GM19238 (cell line): Measurements from ENCODE around the gene PHF14.

Experiments
- DNase-seq: peaks from one replicate; pipeline ENCODE4 v3.0.0; 2011; ENCODE audit warnings: low spot score; ENCODE audit not compliant: insufficient read length

PHF14 gene

DNA sequence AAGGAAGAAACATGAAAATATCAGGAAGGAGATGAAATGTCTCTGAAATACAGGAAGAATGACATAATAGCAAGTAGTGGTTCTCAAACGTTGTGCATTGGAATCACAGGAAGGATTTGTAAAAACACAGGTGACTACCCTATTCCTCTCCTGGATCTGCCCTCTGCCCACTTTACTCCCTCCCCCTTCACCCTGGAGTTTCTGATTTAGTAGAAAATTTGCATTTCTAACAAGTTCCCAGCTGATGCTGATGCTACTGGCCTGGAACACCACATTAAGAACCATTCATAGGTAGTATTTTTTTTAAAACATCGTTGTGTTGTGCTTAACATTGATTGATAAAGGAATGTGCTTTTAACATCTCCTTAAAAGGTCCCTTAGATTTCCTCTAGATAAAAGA, 130.9 kb downstream of the PHF14 start:
- DNase-seq = no peak

DNA sequence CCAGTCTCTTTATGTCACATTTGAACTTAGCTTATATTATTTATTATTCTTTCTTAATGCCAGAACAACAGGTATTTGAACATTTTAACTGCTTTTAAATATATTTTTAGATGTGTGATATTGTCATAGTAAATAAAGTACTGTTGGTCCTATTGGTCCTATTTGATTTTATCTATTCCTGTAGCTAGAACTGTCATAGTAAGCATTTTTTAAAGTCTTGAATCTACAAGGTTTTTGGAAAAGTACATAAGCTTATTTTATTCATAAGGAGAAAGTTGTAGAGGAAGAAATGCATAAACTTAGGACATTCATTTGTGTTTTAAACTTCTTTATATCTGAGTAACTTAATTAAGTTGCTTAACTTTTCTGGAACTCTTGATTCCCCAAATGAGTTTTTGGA, 136.0 kb downstream of the PHF14 start:
- no peak for DNase-seq

DNA sequence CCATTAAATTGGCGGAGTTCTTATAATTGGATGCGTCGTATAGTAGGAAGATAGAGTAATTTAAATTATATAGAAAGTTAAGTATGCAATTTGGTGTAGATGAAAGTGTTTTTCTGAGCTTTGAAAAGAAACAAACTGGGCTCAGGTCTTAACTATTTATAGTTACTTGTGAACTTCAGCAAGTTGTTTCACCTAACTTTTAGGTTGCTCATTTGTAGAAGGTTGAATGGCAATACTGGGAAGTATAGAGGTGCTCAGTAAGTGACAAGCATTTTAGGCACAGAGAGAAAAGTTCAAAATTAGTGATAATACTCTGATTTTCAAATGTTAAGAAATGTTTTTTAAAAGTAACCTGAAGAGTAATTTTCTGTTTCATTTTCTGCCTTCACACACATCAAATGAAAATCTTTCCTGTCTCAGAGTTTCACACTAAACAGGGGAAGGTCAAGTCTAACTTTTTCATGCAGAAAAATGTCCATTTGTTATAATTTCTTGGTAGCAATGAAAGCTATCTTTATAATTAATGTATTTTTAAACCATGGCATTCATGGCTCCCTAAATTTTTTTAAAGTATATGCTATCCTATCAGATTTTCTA, 146.5 kb downstream of the PHF14 start:
- no peak for DNase-seq

DNA sequence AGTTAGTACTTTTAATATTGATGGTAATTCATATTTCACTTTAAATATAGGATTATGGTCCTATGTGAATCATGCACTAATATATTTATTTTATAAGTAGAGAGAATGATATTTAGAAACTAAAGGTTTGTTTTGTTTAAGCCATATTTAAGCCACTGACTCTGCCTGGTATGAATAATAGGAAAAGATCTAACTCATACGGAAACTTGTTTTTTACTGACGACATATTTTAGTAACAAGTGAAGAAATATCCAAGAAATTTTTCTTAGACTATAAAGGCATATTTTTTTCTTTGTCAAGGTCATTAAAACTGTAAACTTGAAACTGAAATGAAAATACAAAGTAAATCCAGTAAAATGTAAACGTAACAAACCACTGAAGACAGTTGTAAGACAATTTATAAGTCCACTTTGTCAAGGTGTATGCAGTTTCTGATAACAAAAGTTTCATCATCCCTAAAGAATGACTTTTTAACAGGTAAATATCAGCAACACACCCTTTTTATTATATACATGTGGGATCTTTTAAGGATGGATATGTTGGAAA, 147.1 kb downstream of the PHF14 start:
- DNase-seq = no peak

DNA sequence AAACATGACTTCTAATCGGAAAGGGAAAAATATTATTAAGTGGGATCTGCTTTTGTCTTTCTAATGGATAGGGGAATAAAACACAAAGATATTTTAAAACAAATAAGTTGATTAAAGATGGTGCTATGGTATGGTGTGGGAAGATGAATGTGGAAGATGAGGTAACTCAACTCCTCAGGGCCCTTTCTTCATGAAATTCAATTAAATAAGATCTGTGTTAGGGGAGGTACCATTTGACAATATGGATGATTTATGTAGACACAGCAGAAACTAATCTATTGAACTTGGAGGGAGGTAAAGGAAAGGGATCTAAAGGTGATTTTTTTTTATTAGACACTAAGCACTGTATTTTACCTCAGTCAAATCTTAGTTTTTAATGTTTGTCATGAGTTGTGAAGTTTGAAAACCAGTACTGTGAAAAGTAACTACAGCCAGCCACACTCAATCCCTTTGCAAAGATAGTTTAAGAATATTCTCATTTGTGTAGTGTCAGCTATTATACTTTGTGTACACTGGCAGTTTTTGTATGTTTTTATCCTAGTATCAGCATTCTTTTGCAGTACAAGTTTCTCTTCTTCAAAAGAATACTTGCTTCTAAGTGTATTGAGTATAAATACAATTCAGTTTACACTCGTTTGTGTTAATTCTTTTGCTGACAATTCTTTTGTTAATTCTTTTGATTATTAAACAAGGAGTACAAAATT, 151.3 kb downstream of the PHF14 start:
- no peak for DNase-seq

DNA sequence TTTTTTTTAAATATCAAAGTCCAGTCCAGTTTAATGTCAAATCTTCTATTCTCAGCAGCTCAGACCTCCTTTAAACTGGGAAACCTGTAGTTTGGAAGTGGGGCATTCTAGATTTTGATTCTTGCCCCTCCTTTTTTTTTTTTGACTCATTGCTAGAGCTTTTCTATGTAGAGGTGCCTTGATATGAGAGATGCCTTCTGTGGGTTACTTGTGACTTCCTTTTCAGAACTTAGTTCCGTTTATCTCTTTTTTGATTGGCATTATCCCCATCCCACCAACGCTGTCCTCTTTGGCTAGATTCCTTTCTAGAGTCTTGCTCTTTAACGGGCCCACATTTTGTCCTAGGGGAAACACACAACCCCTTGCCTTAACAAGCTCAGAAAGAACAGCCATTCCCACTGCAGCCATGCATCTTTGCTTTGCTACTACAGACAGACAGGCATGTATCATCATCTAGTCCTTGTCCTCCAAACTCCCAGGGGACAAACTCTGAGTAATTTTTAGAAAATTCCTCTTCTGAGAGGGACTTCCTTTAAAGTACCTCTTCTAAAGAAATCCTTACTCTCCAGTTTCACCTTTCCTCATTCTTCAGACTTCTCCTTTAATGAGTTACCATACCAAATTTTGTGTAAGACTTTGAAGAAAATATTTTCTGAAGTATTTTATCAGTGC, 153.6 kb downstream of the PHF14 start:
- DNase-seq = no peak

DNA sequence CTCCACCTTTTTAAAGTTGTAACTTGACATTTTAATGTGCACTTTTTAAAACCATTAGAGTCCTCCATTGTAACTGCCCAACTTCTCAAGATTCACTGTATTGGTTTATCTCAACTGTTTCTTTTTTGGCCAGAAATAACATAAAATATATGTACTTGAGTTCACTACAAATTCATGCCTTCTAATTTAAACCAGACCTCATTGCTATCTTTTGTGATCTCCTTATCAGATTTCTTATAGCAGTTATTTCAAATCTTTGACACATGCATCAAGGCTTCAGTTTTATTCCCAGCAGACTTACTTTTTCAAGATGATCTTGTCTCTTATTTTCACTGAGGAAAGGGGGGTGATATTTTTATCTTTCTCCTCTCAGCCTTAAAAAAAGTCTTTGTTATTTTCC, 154.3 kb downstream of the PHF14 start:
- DNase-seq = no peak

DNA sequence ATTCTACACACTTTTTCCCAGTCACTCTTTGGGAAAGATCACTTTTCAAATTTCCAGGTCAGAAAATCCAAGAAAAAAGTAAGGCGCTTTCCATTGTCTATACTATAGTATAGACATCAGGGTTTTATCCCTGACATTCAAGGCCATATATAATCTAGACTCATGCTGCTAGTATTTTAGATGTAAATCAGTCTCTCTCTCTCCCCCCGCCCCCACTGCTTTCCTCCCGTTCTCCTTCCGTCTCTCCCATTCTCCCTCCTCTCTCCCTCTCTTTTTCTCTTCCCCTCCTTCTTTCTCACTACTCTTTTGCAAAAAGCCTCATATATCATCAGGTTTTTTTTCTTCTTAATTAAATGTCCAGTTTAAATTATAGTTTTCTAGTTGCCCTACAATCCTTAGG, 154.8 kb downstream of the PHF14 start:
- DNase-seq = no peak

DNA sequence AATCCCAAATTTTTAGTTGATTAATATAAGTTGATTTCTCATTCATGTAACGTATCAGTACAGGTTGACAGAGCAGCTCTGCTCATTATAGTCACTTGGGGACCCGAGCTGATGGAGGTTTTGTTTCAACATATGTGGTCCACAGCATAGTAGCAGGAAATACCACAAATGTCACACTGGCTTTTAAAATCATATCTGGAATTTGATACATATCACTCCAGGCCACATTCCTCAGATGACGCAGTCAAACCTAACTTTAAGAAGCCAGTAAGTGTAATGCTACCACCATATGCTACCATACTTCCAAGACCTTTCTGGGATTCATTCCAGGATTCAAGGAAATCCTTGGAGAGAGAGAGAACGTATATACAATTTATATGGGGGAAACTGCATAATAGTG, 156.3 kb downstream of the PHF14 start:
- no peak for DNase-seq

DNA sequence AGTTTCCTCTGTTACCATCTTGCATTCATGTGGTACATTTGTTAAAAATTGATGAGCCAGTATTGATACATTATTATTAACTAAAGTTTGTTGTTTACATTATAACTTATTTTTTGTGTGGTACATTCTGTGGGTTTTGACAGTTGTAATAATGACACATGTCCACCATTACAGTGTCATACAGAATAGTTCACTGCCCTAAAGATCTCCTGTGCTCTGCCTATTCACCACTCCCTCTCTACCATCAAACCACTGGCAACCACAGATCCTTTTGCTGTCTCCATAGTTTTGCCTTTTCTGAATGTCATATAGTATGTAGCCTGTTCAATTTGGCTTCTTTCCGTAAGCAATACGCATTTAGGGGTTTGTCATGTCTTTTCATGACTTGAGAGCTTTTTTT, 156.9 kb downstream of the PHF14 start:
- no peak for DNase-seq

DNA sequence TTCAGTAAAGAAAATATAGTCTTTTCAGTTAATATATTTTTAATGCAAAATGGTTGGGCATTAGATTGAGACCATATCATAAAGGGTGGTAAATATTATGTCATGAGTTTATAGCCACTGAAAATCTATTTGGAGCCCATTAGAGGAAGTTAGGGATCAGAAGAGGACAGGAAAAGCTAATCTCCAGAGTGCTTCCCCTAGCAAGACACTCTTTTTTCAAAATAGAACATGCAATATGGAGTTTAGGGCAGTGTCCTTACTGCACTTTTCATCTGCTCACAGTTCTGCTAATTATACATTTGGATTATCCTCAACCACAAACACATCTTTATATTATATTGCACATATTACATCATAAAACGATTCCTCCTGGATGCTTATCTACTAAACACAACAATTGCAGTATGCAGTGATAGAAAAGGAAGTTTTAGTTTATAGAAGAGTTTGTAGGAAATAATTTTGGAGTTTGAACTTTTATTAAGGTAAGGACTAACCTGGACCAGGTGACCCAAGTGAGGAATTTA, 159.8 kb downstream of the PHF14 start:
- no peak for DNase-seq

DNA sequence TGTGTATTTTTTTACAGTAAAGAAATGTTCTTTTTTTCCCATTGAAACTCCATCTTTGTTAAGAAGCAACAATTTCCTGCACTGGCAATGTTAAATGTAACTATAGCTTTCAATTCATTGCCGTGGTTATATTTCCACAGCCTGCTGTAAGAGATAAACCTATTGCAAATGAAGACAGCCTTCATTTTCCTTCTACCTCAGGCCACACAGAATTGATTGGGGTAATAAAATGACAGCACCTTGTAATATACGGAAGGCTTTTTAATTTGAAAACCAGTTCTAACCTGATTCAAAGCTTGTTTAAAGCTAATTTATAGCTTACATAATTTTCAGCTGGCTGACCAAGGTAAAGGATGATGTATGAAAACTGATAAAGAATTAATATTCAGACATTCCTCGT, 161.9 kb downstream of the PHF14 start:
- DNase-seq = no peak

DNA sequence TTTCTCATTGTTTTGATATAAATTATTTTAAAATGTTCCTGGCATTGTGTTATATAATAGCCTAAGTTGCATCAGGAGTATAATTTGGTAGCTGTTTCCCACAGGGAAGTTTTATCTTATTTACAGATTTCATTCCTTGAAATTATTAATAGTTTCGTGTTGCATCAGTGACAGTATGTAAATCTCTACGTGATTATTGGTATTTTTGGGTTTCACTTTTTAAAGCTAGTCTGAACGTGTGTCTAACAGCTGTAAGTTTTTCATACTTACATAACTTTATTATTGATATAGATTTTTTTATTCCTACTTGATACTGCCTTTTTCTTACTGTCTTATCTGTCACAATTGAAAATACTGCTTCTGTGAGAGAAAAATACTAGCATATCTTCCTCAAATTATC, 167.9 kb downstream of the PHF14 start:
- DNase-seq = no peak

DNA sequence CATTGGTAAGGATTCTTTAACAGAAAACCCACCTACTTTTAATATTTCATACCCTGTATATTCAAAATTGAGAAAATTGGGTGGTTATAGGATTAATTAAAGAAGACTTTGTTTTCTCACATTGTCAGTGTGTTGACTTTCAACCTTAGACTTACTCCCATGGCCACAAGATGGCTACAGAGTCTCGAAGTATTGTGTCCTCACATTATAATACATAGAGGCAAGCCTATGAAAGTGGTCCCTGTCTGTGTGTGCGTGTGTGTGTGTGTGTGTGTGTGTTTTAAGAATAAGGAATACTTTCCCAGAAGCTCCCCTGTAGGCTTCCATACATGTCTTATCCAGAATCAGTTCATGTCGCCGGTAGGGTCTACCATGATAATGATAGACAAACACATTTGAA, 180.0 kb downstream of the PHF14 start:
- DNase-seq = no peak

DNA sequence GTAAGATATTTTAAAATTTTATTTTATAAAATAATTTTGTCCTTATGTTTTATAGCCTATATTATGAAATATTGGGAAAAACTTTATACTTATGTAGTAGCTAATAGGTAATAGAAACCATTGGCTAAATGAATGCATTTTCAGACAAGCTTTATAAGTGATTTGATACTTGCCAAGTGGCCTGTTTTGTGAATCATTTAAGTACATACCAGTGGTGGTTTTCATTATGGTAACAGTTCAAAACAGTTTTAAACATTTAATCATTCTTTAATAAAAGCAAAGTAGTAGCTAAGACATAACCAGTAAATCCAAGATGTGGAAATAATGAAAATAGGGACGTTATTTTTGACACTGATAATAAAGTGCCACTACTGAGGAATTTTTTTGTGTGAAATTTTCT, 182.2 kb downstream of the PHF14 start:
- DNase-seq = no peak

DNA sequence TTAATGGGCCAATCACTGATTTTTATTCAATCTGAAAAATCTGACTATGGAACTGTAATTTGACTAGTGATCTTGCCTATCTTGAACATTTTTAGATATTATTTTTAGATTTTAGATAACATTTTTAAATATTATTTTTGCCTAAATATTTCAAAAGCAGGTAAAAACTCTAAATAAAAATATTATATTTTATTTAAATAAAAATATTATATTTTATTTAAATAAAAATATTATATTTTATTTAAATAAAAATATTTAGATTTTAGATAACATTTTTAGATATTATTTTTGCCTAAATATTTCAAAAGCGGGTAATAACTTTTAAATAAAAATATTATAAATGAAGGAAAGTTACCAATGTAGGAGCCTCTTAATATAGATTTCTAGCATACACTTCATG, 187.8 kb downstream of the PHF14 start:
- DNase-seq = no peak

DNA sequence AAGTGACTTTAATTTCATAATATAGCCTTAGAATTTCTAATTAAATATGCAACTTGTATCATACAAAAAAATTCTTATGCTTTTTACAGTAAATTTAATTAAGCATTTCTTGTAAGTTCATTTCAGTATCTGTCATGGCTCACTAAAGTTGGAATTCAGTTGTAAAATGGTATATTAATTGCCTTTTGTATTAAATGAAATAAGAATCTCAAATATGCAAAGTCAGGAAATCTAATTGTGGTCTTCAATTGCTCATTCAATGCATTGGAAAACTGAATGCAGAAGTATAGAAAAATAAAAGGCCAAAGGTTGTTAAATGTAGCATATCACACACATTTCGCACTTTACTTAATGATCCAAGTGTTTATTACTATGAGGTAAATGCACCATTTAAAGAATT, 189.5 kb downstream of the PHF14 start:
- no peak for DNase-seq

DNA sequence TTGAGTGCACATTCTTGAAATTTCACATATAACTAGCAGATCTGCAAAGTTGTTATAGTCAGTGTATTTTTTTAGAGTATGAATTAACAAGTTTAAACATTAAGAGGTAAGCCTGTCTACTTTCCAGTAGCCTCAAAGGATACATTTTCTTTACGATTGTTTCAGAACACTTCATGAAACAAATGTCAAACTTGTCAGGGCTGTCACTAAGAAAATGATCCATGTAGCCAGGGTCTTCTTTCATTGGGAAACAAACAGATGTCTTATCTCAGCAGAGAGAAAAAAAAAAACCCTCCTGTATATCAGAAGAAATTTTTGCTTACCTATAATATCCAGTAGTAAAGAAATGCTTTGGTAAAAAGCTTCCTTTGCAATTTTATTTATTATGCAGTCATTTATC, 192.4 kb downstream of the PHF14 start:
- DNase-seq = no peak

DNA sequence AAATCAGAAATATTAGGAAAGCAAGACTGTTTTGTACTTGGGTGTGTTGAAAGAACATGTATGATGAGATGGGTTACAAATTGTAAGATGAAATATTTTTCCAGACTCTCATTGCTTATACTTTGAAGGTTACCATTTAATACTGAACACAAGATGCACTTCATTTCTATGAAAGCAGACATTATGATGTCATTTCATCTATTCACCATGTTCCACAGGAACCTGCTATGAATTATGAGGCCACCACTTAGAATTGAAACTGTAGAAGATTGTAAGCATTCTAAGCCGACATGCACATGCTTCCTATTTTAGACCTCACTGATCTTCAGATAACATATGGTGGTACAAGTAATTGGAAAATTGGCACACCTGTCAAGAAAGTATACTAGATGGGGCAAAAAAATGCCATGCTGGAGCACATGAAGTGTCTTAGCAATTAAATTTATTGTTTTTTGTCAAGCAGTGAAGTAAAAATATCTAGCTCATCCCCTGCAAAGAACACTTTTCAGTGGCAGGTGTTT, 195.0 kb downstream of the PHF14 start:
- no peak for DNase-seq

DNA sequence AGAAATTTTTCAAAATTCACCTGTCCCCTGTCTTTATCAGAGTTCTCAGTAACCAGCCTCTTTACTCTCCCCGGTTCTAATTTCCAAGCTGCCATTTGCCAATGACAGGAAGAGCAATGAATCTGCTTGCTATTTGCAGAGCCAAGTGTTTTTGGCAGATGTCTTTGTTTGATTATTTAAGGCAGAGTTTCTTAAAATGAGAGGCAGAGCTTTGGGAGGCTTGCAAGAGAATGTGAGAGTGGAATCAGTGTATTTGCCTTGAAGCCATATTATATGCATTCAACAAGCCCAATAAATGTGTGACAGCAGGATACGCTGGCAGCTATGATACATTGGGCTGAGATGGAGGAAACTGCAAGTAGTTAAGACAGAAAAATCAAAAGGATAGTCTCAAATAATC, 196.5 kb downstream of the PHF14 start:
- DNase-seq = no peak

DNA sequence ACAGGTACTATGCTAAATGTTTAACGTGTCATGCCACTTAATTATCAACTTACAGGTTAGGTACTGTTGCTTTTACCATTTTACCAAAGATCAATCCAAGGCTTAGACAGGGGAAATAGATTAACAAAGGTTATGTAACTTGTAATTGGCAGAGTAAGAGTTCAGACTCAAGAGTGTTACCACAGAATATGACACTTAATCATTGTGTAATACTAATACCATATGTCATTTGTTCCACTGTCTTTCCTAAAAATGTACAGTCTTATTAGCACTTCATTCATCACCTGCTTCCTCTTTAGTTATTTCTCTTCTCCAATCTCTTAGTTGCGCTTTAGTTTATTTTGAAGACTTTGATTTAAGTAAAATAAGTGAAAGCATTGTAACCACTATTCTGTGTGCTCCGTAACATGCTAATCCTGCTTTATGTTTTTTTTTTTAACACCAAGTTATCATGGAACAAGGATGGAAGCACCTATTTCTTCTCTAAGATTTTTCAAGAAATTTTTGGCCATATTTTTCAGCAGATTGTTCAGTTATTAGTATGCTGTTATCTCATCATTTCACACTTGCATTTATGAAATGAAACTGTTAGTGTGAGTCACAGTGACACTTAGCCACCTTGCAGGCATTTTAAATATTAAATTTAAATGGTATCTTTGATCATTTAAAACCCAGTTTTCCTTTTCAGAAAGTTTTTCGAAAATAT, 197.3 kb downstream of the PHF14 start:
- no peak for DNase-seq
